ENCODE measurements around the gene CCDC87.
A peak's percentile ranks its signal among the peaks of the same experiment; 100 is the strongest.
"Not testable (repeated sequence)": the region's sequence is repeated elsewhere in the genome, so short reads cannot be mapped to it uniquely, and the experiment has no call there.

CCDC87 gene

DNA sequence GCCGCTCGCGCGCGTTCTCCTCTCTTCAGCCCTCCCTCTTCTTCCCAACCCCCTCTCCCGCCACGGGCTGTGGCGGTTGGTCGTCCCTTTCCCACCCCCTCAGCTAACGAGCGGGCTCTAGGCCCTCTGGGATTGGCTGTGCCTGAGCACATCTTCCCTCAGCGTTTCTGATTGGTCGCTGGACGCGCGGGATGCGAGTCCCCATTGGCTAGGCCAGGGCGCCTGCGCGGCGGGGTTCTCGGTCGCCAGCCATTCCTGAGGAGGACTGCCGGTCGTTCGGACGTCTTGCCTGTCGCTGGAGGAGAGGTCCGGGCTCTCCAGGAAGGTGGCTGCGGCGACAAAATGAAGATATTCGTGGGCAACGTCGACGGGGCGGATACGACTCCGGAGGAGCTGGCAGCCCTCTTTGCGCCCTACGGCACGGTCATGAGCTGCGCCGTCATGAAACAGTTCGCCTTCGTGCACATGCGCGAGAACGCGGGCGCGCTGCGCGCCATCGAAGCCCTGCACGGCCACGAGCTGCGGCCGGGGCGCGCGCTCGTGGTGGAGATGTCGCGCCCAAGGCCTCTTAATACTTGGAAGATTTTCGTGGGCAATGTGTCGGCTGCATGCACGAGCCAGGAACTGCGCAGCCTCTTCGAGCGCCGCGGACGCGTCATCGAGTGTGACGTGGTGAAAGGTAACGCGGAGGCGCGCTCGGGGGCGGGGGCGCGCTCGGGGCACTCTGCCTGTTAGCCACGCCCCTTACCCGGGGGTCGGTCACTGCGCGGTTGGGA, 23.7 kb upstream of the CCDC87 start, which contains the start of gene RBM14:
Gene RBM14 (plus strand): TSS at position 252 of the 776 bp plus-strand sequence. CDS start 91 bp downstream, at position 343.
- peak; percentile 96 to 97 for DNase-seq (ENCODE audit: low read depth in 2 of 2)

DNA sequence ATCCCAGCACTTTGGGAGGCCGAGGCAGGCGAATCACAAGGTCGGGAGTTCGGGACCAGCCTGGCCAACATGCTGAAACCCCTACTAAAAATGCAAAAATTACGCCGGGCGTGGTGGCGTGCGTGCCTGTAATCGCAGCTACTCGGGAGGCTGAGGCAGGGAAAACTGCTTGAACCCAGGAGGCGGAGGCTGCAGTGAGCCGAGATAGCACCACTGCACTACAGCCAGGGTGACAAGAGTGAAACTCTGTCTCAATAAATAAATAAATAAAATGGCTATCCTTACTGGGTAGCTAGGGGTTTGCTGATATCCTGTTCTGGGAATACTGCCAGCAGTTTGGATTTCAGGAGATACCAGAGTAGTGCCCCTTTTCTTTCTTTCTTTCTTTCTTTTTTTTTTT, 21.2 kb upstream of the CCDC87 start:
- DNase-seq (ENCODE audit: low read depth in 2 of 2), result no peak

GRCh38 chr11:66612458-66612857, 19.6 kb upstream of the CCDC87 start:
- no peak for DNase-seq (ENCODE audit: low read depth in 2 of 2)

DNA sequence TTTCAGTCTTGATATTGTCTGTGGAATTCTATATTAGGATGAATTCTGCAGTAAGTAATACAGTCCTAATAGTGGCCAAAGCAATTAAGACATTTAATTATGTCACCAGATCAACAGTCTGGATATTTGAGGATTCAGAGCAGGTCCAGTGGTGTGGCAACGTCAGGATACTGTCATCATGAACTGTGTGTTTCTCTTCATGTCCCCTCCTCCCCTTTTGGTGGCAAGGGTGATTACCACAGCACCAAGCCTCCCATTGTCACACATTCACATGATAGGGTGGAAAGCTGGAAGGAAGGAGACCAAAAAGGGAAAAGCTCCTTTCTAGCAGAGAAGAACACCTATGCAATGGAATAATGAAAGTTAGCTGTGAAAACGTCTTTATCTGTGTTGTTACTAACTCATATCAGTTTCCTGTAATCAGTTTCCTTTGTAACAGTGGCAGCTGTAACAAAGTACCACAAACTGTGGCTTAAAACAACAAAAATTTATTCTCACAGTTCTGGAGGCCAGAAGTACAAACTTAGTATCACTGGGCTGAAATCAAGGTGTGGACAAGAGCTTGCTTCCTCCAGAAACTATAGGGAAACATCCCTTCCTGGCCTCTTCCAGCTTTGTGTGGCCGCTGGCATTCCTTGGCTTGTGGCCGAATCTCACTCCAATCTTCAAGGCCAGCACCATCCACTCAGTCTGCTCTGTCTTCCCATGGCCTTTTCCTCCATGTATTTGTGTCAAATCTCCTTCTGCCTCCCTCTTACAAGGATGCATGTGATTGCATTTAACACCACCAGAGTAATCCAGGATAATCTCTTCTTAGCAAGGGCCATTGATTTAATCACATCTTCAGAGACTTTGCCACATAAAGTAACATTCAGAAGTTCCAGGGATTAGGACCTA, 17.1 kb upstream of the CCDC87 start:
- no peak for DNase-seq (ENCODE audit: low read depth in 2 of 2)

- no peak for DNase-seq (ENCODE audit: low read depth in 2 of 2)
Measured at GRCh38 chr11:66607126-66607834, 14.4 kb upstream of the CCDC87 start.

DNA sequence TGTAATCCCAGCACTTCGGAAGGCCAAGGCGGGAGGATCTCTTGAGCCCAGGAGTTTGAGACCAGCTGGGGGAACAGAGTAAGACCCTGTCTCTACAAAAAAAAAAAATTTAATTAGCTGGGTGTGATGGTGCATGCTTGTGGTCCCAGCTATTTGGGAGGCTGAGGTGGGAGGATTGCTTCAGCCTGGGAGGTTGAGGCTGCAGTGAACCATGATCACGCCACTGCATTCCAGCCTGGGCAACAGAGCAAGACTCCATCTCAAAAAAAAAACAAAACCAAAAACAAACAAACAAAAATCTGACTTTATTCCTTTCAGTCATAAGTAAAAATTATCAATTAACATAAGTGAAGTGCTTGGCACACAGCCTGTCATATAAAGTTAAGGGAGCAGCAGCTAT, 13.7 kb upstream of the CCDC87 start:
- not testable (repeated sequence) for DNase-seq (ENCODE audit: low read depth in 2 of 2)

GRCh38 chr11:66604155-66604554, 11.3 kb upstream of the CCDC87 start:
- no peak for DNase-seq (ENCODE audit: low read depth in 2 of 2)

DNA sequence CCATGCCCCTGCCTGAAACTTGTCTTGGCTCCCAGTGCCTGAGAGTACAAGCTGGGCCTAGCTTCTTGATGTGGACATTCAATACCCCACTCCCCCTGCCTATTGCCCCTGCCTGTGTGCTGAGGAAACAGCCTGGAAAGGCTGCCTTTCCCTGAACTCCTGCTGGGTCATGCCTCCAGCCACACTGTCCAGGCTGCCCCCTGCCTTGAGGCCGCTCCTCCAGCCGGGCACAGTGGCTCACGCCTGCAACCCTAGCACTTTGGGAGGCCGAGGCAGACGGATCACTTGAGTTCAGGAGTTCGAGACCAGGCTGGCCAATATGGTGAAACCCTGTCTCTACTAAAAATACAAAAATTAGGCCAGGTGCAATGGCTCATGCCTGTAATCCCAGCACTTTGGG, 10.2 kb upstream of the CCDC87 start:
- no peak for DNase-seq (ENCODE audit: low read depth in 2 of 2)

DNA sequence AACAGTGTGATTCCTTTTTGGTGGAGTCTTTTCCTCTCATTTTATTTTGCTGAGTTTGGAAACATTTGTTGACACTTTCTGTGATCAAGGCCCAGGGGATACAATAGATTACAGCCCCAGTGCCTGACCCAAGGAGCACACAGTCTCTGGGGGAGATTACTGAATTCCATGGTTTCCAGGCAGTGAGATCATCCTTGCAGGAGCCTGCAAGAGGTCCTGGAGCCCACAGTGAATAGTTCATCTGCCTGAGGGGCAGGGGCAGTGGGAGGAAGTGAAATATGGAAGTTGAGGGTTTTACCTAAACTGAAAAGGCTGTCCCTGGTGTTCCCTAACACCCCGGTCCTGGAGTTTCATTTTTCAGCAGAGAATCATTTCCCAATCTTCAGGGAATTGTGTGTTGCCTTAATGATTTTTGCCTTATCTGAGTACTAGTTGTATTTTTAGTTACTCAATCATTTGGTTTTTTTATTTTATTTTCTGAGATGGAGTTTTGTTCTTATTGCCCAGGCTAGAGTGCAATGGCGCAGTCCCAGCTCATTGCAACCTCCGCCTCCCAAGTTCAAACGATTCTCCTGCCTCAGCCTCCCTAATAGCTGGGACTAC, 7.9 kb upstream of the CCDC87 start:
- DNase-seq (ENCODE audit: low read depth in 2 of 2), result no peak

- DNase-seq (ENCODE audit: low read depth in 2 of 2), result no peak
Measured at GRCh38 chr11:66600219-66600618, 7.4 kb upstream of the CCDC87 start.

- DNase-seq (ENCODE audit: low read depth in 2 of 2), result no peak
Measured at GRCh38 chr11:66598993-66599392, 6.1 kb upstream of the CCDC87 start.

GRCh38 chr11:66595245-66595904, 2.5 kb upstream of the CCDC87 start:
- DNase-seq (ENCODE audit: low read depth in 2 of 2), result no peak

- DNase-seq (ENCODE audit: low read depth in 2 of 2), result no peak
Measured at GRCh38 chr11:66593650-66594049, 787 bp upstream of the CCDC87 start.

GRCh38 chr11:66593303-66593635, 406 bp upstream of the CCDC87 start:
- no peak for DNase-seq (ENCODE audit: low read depth in 2 of 2)

DNA sequence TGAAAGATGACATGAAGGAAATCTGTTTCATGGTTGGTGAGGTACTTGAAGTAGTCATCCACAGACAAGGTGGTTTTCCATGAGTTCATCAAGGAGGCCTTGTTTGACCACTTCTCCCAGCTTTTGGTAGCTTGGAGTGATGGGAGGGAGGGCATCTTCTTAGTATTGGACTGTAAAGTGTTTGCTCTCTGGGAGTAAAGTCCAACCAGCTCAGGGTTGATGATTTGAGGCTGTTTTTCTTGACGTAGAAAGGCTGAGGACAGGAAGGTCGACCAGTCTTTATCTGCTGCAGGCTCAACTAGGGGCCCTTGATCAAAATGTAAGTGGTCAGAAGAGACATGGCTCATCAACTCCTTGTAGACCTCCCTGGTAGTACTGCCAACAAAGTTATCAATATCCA, 1.7 kb downstream of the CCDC87 start:
- no peak for DNase-seq (ENCODE audit: low read depth in 2 of 2)

GRCh38 chr11:66589996-66590675, 2.7 kb downstream of the CCDC87 start:
- no peak for DNase-seq (ENCODE audit: low read depth in 2 of 2)

DNA sequence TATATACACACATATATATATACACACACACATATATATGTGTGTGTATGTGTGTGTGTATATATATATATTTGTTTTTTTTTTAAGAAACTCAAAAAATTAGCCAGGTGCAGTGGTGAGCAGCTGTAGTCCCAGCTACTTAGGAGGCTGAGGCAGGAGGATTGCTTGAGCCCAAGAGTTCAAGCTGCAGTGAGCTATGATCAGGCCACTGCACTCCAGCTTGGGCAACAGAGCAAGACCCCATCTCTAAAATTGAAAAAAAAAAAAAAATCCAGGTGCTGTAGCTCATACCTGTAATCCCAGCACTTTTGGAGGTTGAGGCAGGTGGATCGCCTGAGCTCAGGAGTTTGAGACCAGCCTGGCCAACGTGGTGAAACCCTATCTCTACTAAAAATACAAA, 3.5 kb downstream of the CCDC87 start:
- DNase-seq (ENCODE audit: low read depth in 2 of 2), result not testable (repeated sequence)

- no peak for DNase-seq (ENCODE audit: low read depth in 2 of 2)
Measured at GRCh38 chr11:66586136-66586535, 6.7 kb downstream of the CCDC87 start.

DNA sequence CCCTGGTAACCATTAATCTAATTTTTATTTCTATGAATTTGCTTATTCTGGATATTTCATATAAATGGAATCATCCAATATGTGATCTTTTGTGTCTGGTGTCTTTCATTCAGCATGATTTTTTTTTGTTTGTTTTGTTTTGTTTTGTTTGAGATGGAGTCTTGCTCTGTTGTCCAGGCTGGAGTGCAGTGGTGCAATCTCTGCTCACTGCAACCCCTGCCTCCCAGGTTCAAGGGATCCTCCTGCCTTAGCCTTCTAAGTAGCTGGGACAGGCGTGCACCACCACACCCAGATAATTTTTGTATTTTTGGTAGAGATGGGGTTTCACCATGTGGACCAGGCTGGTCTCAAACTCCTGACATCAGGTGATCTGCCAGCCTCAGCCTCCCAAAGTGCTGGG, 7.4 kb downstream of the CCDC87 start:
- DNase-seq (ENCODE audit: low read depth in 2 of 2), result not testable (repeated sequence)

- not testable (repeated sequence) for DNase-seq (ENCODE audit: low read depth in 2 of 2)
Measured at GRCh38 chr11:66582565-66583147, 10.2 kb downstream of the CCDC87 start.

Measured in stimulated activated CD4-positive, alpha-beta T cell treated with anti-CD3 and anti-CD28 coated beads, Interleukin-12 subunit alpha, Interleukin-12 subunit beta, amount 100 ng/mL, for 24 hours (primary cell).